A549 (cell line): ENCODE data around the gene ELOVL5. TPM values are rescaled to one million over a fixed set of nuclear protein-coding genes. Genes with fewer than 3 reads are reported as not detected.

Experiments used
- ATAC-seq, 2 experiments: fragments of 200-7000 bp in 1 of 2; fragments of >200 bp in 1 of 2; cut with Nextera tagmentation in 1 of 2; cut with Tn5 transposase in 1 of 2; 3 replicates each; pipeline versions ENCODE4 v1.8.0 to v1.9.1; 2018 to 2020; ENCODE audit warnings: mild to moderate bottlenecking in 1 of 2, moderate library complexity in 1 of 2
- CTCF ChIA-PET: fragments of 300-600 bp; sonication (Branson Sonifier 250); formaldehyde crosslinking; extraction: SDS; loops from one replicate; lab custom pipeline; 2021; ENCODE audit warnings: antibody characterized with exemption, inconsistent platforms; lab: Yijun Ruan, JAX
- POLR2A ChIA-PET: fragments of 350-600 bp; formaldehyde crosslinking; extraction: SDS; loops from one replicate; lab custom pipeline; 2021; ENCODE audit warnings: antibody characterized with exemption, inconsistent platforms; lab: Yijun Ruan, JAX
- DNase-seq, 2 experiments: peaks; one replicate each; pipeline versions ENCODE4 v3.0.0 to v3.0.0-alpha.2; 2011 to 2016; ENCODE audit warnings: low read depth in 1 of 2, low spot score in 1 of 2
- FAIRE-seq: peaks from 2 replicates; lab custom pipeline; 2011; peaks lifted over from hg19 to GRCh38; lab: Jason Lieb, UNC
- H3K27ac ChIP-seq, 2 experiments: fragments of >200 bp; sonication (Bioruptor Twin); formaldehyde crosslinking; 3 replicates each; pipeline ENCODE4 v1.5.1; 2016 to 2017
- H3K4me1 ChIP-seq: fragments of >200 bp; sonication (Bioruptor Twin); formaldehyde crosslinking; 3 replicates; pipeline ENCODE4 v1.6.1; 2016
- H3K4me2 ChIP-seq: fragments of >200 bp; sonication (Bioruptor Twin); formaldehyde crosslinking; 3 replicates; pipeline ENCODE4 v1.6.1; 2016
- H3K4me3 ChIP-seq: fragments of >200 bp; sonication (Bioruptor Twin); formaldehyde crosslinking; 3 replicates; pipeline ENCODE4 v1.5.1; 2016
- H3K9me3 ChIP-seq: fragments of >200 bp; sonication (Bioruptor Twin); formaldehyde crosslinking; 3 replicates; pipeline ENCODE4 v1.6.1; 2016
- CEBPB ChIP-seq, 2 experiments: fragments of >200 bp in 1 of 2; sonication (Bioruptor Twin) in 1 of 2; formaldehyde crosslinking in 1 of 2; IDR thresholded peaks; 2 replicates each; pipeline ENCODE4 v1.6.1; 2012 to 2016
- CHD2 ChIP-seq: fragments of 150-350 bp; IDR thresholded peaks from 2 replicates; pipeline ENCODE4 v1.6.1; 2014; ENCODE audit warnings: low read length; ENCODE audit not compliant: partially characterized antibody
- CTCF ChIP-seq: fragments of >200 bp; sonication (Bioruptor Twin); formaldehyde crosslinking; IDR thresholded peaks from 3 replicates; pipeline ENCODE4 v1.5.1; 2016
- EHF ChIP-seq: fragments of 250-450 bp; sonication (Bioruptor Pico); IDR thresholded peaks from 2 replicates; pipeline ENCODE4 v1.5.0; 2020; ENCODE audit warnings: mild to moderate bottlenecking
- ESRRA ChIP-seq: fragments of 150-350 bp; IDR thresholded peaks from 2 replicates; pipeline ENCODE4 v1.6.1; 2014; ENCODE audit warnings: mild to moderate bottlenecking, low read length, borderline replicate concordance
- FOSL2 ChIP-seq, 2 experiments: fragments of 450-650 bp in 1 of 2; fragments of >200 bp in 1 of 2; sonication (Bioruptor Twin) in 1 of 2; formaldehyde crosslinking; IDR thresholded peaks; 2 replicates each; pipeline versions ENCODE4 v1.5.0 to v1.6.1; 2016 to 2020; ENCODE audit warnings: mild to moderate bottlenecking in 1 of 2, moderate library complexity in 1 of 2
- GATA3 ChIP-seq: IDR thresholded peaks from 2 replicates; pipeline ENCODE4 v1.6.1; 2012; ENCODE audit warnings: borderline replicate concordance
- HES2 ChIP-seq: fragments of >200 bp; sonication (Bioruptor Twin); formaldehyde crosslinking; IDR thresholded peaks from 2 replicates; pipeline ENCODE4 v1.6.1; 2016
- HOXB13 ChIP-seq: fragments of 250-450 bp; sonication (Bioruptor Pico); IDR thresholded peaks from 2 replicates; pipeline ENCODE4 v1.5.0; 2020; ENCODE audit warnings: low read depth, mild to moderate bottlenecking, moderate library complexity
- HOXB5 ChIP-seq: fragments of 250-450 bp; sonication (Bioruptor Pico); IDR thresholded peaks from 2 replicates; pipeline ENCODE4 v1.5.0; 2020; ENCODE audit warnings: mild to moderate bottlenecking, moderate library complexity
- JUNB ChIP-seq: fragments of >200 bp; sonication (Bioruptor Twin); formaldehyde crosslinking; IDR thresholded peaks from 2 replicates; pipeline ENCODE4 v1.6.1; 2016
- MAFK ChIP-seq: fragments of 450-650 bp; IDR thresholded peaks from 2 replicates; pipeline ENCODE4 v1.6.1; 2014; ENCODE audit not compliant: partially characterized antibody
- MAZ ChIP-seq: fragments of 150-350 bp; IDR thresholded peaks from 2 replicates; pipeline ENCODE4 v1.6.1; 2014; ENCODE audit warnings: antibody characterized with exemption, low read depth, low read length, borderline replicate concordance
- MYC ChIP-seq: IDR thresholded peaks from 2 replicates; pipeline ENCODE4 v1.6.1; 2012; ENCODE audit warnings: mild to moderate bottlenecking, inconsistent platforms, low read length, improper control_type of control experiment, borderline replicate concordance
- NFE2L2 ChIP-seq: fragments of 150-350 bp; conservative IDR thresholded peaks from 2 replicates; pipeline ENCODE4 v1.6.1; 2014; ENCODE audit warnings: low read length
- PBX3 ChIP-seq: IDR thresholded peaks from 2 replicates; pipeline ENCODE4 v1.6.1; 2012
- POLR2A ChIP-seq: IDR thresholded peaks from 2 replicates; pipeline ENCODE4 v1.6.1; 2012; ENCODE audit warnings: mild to moderate bottlenecking, low read length
- POLR2AphosphoS2 ChIP-seq: conservative IDR thresholded peaks from 2 replicates; pipeline ENCODE4 v1.6.1; 2012; ENCODE audit warnings: low read length, improper control_type of control experiment, inconsistent platforms
- RNF2 ChIP-seq: fragments of 200-600 bp; sonication (generic); IDR thresholded peaks from 2 replicates; pipeline ENCODE4 v1.6.1; 2016; ENCODE audit warnings: low read depth, mild to moderate bottlenecking, antibody characterized with exemption, moderate library complexity, borderline replicate concordance
- SREBF2 ChIP-seq: fragments of 450-650 bp; IDR thresholded peaks from 2 replicates; pipeline ENCODE4 v1.6.1; 2014; ENCODE audit warnings: mild to moderate bottlenecking, moderate library complexity
- ZC3H11A ChIP-seq: fragments of 450-650 bp; IDR thresholded peaks from 2 replicates; pipeline ENCODE4 v1.6.1; 2014; ENCODE audit warnings: antibody characterized with exemption, mild to moderate bottlenecking
- ZNF302 ChIP-seq: fragments of 250-450 bp; sonication (Bioruptor Pico); IDR thresholded peaks from 2 replicates; pipeline ENCODE4 v1.9.0; 2021; ENCODE audit warnings: inconsistent platforms, mild to moderate bottlenecking, moderate library complexity
- WGBS: methylation state at CpG from one replicate; pipeline ENCODE4 v1.1.6; 2017; ENCODE audit errors: missing lambda C conversion rate; 5-methylcytosine and 5-hydroxymethylcytosine counted together
- polyA plus RNA-seq, 4 experiments: library from polyadenylated mRNA; depleted of rRNA in 3 of 4; stranded (reverse); fragments of >200 nt; fragmentation: RNase III in 1 of 4; extraction: RNeasy Plus Mini Kit Qiagen cat#74134 plus additional on column Dnase treatment in 1 of 4; gene quantifications; 2 replicates in 3 of 4; 3 replicates in 1 of 4; pipeline ENCODE4 v1.2.3, GENCODE V29; 2011 to 2017
- TF ChIP-seq, protein P1 (sequence below): fragments of 250-450 bp; sonication (Bioruptor Pico); IDR thresholded peaks from 2 replicates; pipeline ENCODE4 v1.5.0; 2021; ENCODE audit warnings: mild to moderate bottlenecking, moderate library complexity, borderline replicate concordance
- TF ChIP-seq, protein P2 (sequence below): fragments of 450-650 bp; IDR thresholded peaks from 2 replicates; pipeline ENCODE4 v1.6.1; 2014; ENCODE audit warnings: antibody characterized with exemption
- TF ChIP-seq, protein P3 (sequence below): IDR thresholded peaks from 2 replicates; pipeline ENCODE4 v1.6.1; 2012
- TF ChIP-seq, protein P4 (sequence below): fragments of 250-450 bp; sonication (Bioruptor Pico); IDR thresholded peaks from 2 replicates; pipeline ENCODE4 v1.5.0; 2020; ENCODE audit warnings: low read depth, mild to moderate bottlenecking, moderate library complexity

The ELOVL5 gene
- polyA plus RNA-seq, 2 of the 4 experiments (the other 2 are of a cell fraction), result 90.9 to 95.4 TPM

GRCh38 chr6:53311586-53311935 lies 37.2 kb downstream of the ELOVL5 start:
- WGBS, result 88% methylated on average over 3 of the region's 3 CpGs
- Histone ChIP-seq H3K9me3 (no peaks in the 10 kb centered on the region), H3K27ac (no peak overlapping the region), H3K4me1 (peaks cover 89% of the 10 kb centered on the region), H3K4me2 (no peak overlapping the region), H3K4me3 (no peak overlapping the region)
- ChIA-PET CTCF (interaction anchor here (0.9 kb wide), 1 partner anchor 139 kb away, joined by 3 read pairs; no protein-coding TSS in a partner anchor), POLR2A (no interaction called here)
- ATAC-seq (no peak), FAIRE-seq (no peak), DNase-seq (no peak)
- TF ChIP-seq MAZ (no peak), MYC (no peak), JUNB (no peak), CTCF (no peak), GATA3 (no peak), MAFK (no peak), HES2 (no peak), ZNF302 (no peak), FOSL2 (IDR thresholded peaks at IDR 0.05) (no peak), FOSL2 (CRISPR knock-in tag; IDR thresholded peaks at IDR 0.05) (no peak), HOXB13 (CRISPR knock-in tag) (no peak)
- TF ChIP-seq, protein P1, sequence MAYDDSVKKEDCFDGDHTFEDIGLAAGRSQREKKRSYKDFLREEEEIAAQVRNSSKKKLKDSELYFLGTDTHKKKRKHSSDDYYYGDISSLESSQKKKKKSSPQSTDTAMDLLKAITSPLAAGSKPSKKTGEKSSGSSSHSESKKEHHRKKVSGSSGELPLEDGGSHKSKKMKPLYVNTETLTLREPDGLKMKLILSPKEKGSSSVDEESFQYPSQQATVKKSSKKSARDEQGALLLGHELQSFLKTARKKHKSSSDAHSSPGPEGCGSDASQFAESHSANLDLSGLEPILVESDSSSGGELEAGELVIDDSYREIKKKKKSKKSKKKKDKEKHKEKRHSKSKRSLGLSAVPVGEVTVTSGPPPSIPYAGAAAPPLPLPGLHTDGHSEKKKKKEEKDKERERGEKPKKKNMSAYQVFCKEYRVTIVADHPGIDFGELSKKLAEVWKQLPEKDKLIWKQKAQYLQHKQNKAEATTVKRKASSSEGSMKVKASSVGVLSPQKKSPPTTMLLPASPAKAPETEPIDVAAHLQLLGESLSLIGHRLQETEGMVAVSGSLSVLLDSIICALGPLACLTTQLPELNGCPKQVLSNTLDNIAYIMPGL (CRISPR knock-in tag), result no peak
- TF ChIP-seq, protein P2, sequence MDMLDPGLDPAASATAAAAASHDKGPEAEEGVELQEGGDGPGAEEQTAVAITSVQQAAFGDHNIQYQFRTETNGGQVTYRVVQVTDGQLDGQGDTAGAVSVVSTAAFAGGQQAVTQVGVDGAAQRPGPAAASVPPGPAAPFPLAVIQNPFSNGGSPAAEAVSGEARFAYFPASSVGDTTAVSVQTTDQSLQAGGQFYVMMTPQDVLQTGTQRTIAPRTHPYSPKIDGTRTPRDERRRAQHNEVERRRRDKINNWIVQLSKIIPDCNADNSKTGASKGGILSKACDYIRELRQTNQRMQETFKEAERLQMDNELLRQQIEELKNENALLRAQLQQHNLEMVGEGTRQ, result no peak

GRCh38 chr6:53310771-53311585 lies 37.8 kb downstream of the ELOVL5 start:
- CTCF ChIA-PET, result interaction anchor here (1.1 kb wide), 1 partner anchor 173 kb away, joined by 3 read pairs; no protein-coding TSS in a partner anchor
- peaks cover 86% of the 10 kb centered on the region for H3K4me1 ChIP-seq
- FAIRE-seq, result no peak
- POLR2A ChIA-PET, result no interaction called here
- no peak for DNase-seq
- no peak overlapping the region for H3K4me3 ChIP-seq
- H3K27ac ChIP-seq, result peak overlapping the region in 1 of 2 experiments; percentile 74; a peak in 1 of 6 replicates
- H3K9me3 ChIP-seq, result no peaks in the 10 kb centered on the region
- no peak overlapping the region for H3K4me2 ChIP-seq
- ATAC-seq, result no peak
- 75% methylated on average over 6 of the region's 6 CpGs for WGBS
- TF ChIP-seq ESRRA, result no peak
- no peak for TF ChIP-seq CHD2
- TF ChIP-seq EHF (CRISPR knock-in tag), result no peak
- TF ChIP-seq HOXB5 (CRISPR knock-in tag), result no peak
- no peak for TF ChIP-seq POLR2AphosphoS2
- TF ChIP-seq CEBPB (IDR thresholded peaks at IDR 0.05), result no peak
- TF ChIP-seq POLR2A, result no peak
- TF ChIP-seq SREBF2, result no peak
- TF ChIP-seq PBX3, result no peak
- no peak for TF ChIP-seq FOSL2 (IDR thresholded peaks at IDR 0.05)
- TF ChIP-seq FOSL2 (CRISPR knock-in tag; IDR thresholded peaks at IDR 0.05), result no peak
- TF ChIP-seq CTCF, result no peak
- no peak for TF ChIP-seq GATA3
- TF ChIP-seq ZNF302, result no peak
- no peak for TF ChIP-seq NFE2L2
- TF ChIP-seq MAFK, result no peak
- TF ChIP-seq ZC3H11A, result no peak
- TF ChIP-seq, protein P3, sequence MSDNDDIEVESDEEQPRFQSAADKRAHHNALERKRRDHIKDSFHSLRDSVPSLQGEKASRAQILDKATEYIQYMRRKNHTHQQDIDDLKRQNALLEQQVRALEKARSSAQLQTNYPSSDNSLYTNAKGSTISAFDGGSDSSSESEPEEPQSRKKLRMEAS, result no peak
- TF ChIP-seq, protein P4, sequence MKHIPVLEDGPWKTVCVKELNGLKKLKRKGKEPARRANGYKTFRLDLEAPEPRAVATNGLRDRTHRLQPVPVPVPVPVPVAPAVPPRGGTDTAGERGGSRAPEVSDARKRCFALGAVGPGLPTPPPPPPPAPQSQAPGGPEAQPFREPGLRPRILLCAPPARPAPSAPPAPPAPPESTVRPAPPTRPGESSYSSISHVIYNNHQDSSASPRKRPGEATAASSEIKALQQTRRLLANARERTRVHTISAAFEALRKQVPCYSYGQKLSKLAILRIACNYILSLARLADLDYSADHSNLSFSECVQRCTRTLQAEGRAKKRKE (CRISPR knock-in tag), result no peak
- no peak for TF ChIP-seq RNF2
